ENCODE data around the gene PRCP. TPM values are rescaled to one million over a fixed set of nuclear protein-coding genes. Genes with fewer than 3 reads are reported as not detected.

The PRCP gene
- total RNA-seq, 1 experiment from 2014 or later, result 53.9 TPM

GRCh38 chr11:82782825-82783374, 117.3 kb downstream of the PRCP start:
- H3K4me3 Mint-ChIP-seq, result no peak overlapping the region
- no peaks in the 10 kb centered on the region for H3K36me3 Mint-ChIP-seq
- ChIA-PET POLR2A (no interaction called here), CTCF (no interaction called here)
- no peak for DNase-seq (ENCODE audit: low spot score)
- no peak for ATAC-seq
- TF ChIP-seq TP53 (CRISPR knock-in tag; IDR thresholded peaks at IDR 0.05), result no peak
- TF ChIP-seq TCF7 (CRISPR knock-in tag; IDR thresholded peaks at IDR 0.05; ENCODE audit: low read depth), result no peak
- no peak for TF ChIP-seq JUN (CRISPR knock-in tag; IDR thresholded peaks at IDR 0.05)
- H3K4me1 Mint-ChIP-seq, result no peaks in the 10 kb centered on the region
- H3K27me3 Mint-ChIP-seq (ENCODE audit: low read depth), result no peaks in the 10 kb centered on the region
- peaks cover 20% of the 10 kb centered on the region for H3K9me3 Mint-ChIP-seq
- no peak overlapping the region for H3K27ac Mint-ChIP-seq

DNA sequence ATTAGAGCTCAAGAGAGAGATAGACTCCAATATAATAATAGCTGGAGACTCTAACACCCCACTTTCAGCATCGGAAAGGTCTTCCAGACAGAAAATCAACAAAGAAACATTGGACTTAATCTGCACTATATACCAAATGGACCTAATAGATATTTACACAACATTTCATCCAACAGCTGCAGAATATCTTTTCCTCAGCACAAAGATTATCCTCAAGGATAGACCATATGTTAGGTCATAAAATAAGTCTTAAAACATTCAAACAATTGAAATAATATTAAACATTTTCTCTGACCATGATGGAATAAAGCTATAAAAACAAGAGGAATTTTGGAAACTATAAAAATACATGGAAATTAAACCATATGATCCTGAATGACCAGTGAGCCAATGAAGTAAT, 121.5 kb downstream of the PRCP start:
- CTCF ChIA-PET, result no interaction called here
- H3K36me3 Mint-ChIP-seq, result no peaks in the 10 kb centered on the region
- H3K4me3 Mint-ChIP-seq, result no peak overlapping the region
- POLR2A ChIA-PET, result no interaction called here
- TF ChIP-seq EMX1 (CRISPR knock-in tag; IDR thresholded peaks at IDR 0.05) (no peak), MXD4 (CRISPR knock-in tag; IDR thresholded peaks at IDR 0.05; ENCODE audit: borderline replicate concordance) (no peak), ZNF121 (CRISPR knock-in tag; IDR thresholded peaks at IDR 0.05) (no peak), JAZF1 (CRISPR knock-in tag; IDR thresholded peaks at IDR 0.05) (no peak)
- TF ChIP-seq, protein P1, sequence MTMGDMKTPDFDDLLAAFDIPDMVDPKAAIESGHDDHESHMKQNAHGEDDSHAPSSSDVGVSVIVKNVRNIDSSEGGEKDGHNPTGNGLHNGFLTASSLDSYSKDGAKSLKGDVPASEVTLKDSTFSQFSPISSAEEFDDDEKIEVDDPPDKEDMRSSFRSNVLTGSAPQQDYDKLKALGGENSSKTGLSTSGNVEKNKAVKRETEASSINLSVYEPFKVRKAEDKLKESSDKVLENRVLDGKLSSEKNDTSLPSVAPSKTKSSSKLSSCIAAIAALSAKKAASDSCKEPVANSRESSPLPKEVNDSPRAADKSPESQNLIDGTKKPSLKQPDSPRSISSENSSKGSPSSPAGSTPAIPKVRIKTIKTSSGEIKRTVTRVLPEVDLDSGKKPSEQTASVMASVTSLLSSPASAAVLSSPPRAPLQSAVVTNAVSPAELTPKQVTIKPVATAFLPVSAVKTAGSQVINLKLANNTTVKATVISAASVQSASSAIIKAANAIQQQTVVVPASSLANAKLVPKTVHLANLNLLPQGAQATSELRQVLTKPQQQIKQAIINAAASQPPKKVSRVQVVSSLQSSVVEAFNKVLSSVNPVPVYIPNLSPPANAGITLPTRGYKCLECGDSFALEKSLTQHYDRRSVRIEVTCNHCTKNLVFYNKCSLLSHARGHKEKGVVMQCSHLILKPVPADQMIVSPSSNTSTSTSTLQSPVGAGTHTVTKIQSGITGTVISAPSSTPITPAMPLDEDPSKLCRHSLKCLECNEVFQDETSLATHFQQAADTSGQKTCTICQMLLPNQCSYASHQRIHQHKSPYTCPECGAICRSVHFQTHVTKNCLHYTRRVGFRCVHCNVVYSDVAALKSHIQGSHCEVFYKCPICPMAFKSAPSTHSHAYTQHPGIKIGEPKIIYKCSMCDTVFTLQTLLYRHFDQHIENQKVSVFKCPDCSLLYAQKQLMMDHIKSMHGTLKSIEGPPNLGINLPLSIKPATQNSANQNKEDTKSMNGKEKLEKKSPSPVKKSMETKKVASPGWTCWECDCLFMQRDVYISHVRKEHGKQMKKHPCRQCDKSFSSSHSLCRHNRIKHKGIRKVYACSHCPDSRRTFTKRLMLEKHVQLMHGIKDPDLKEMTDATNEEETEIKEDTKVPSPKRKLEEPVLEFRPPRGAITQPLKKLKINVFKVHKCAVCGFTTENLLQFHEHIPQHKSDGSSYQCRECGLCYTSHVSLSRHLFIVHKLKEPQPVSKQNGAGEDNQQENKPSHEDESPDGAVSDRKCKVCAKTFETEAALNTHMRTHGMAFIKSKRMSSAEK (CRISPR knock-in tag; IDR thresholded peaks at IDR 0.05; ENCODE audit: borderline replicate concordance), result no peak
- TF ChIP-seq, protein P2, sequence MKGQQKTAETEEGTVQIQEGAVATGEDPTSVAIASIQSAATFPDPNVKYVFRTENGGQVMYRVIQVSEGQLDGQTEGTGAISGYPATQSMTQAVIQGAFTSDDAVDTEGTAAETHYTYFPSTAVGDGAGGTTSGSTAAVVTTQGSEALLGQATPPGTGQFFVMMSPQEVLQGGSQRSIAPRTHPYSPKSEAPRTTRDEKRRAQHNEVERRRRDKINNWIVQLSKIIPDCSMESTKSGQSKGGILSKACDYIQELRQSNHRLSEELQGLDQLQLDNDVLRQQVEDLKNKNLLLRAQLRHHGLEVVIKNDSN (CRISPR knock-in tag; IDR thresholded peaks at IDR 0.05), result no peak
- H3K27ac Mint-ChIP-seq, result no peak overlapping the region
- H3K27me3 Mint-ChIP-seq (ENCODE audit: low read depth), result no peaks in the 10 kb centered on the region
- ATAC-seq (no peak), DNase-seq (ENCODE audit: low spot score) (no peak)
- H3K4me1 Mint-ChIP-seq, result no peaks in the 10 kb centered on the region
- H3K9me3 Mint-ChIP-seq, result peaks cover 20% of the 10 kb centered on the region

DNA sequence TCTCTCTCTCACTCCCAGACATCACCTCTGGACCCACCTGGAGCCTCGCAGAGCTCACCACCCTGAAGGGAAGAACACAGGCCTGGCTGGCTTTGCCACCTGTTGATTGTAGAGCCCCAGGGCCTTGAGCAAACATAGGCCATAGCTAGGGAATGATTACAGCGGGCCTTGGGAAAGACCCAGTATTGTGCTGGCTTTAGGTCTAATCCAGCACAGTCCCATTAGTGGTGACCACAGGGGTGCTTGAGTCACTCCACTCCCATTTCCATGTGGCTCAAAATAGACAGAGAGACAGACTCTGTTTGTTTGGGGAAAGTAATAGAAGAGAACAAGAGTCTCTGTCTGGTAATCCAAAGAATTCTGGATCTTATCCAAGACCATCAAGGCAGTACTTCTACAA, 123.9 kb downstream of the PRCP start:
- no peak overlapping the region for H3K27ac Mint-ChIP-seq
- TF ChIP-seq, protein P3, sequence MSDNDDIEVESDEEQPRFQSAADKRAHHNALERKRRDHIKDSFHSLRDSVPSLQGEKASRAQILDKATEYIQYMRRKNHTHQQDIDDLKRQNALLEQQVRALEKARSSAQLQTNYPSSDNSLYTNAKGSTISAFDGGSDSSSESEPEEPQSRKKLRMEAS (CRISPR knock-in tag; IDR thresholded peaks at IDR 0.05), result no peak
- TF ChIP-seq SP1 (CRISPR knock-in tag; conservative IDR thresholded peaks at IDR 0.05) (no peak), E2F1 (CRISPR knock-in tag; IDR thresholded peaks at IDR 0.05) (no peak), NFATC4 (CRISPR knock-in tag; IDR thresholded peaks at IDR 0.05) (no peak), MXD4 (CRISPR knock-in tag; IDR thresholded peaks at IDR 0.05; ENCODE audit: borderline replicate concordance) (no peak), ZNF121 (CRISPR knock-in tag; IDR thresholded peaks at IDR 0.05) (no peak), CTCF (IDR thresholded peaks at IDR 0.05) (no peak)
- H3K9me3 Mint-ChIP-seq, result peaks cover 6% of the 10 kb centered on the region
- H3K4me3 Mint-ChIP-seq, result no peak overlapping the region
- DNase-seq (ENCODE audit: low spot score), result no peak
- H3K36me3 Mint-ChIP-seq, result no peaks in the 10 kb centered on the region
- ChIA-PET CTCF (interaction anchor here (0.5 to 2.2 kb wide), 44 partner anchors 10 to 1034 kb away, joined by 3 to 22 read pairs (median 4); partner anchors contain the start of genes DDIAS, FAM181B and PRCP), POLR2A (no interaction called here)
- no peaks in the 10 kb centered on the region for H3K4me1 Mint-ChIP-seq
- ATAC-seq, result peak; percentile 17
- H3K27me3 Mint-ChIP-seq (ENCODE audit: low read depth), result no peaks in the 10 kb centered on the region
